ENCODE data around the gene TTBK2.

TTBK2 gene

DNA sequence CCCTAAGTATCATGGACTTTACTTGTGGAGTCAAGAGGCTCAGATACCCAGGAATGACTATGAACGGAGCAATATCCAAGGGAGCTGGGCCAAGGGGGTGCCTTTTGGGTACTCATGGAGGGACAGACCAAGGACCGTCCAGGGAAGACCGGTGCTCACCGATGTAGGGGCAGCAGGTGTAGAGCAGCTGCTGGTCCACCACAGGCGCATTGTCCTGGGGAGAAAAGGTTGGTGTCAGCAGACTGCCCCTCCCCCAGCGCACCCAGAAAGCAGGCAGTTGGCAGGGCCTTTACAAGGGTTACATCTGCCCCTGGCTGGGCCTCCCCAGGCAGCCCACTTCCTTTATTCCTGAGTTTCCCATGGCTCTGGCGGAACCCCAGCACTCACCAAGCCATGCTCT is 191.2 kb downstream of the TTBK2 start:
- no peaks in the 10 kb centered on the region for H3K27me3 ChIP-seq (ENCODE audit: insufficient read depth, poor library complexity, severe bottlenecking)
- H3K36me3 ChIP-seq (ENCODE audit: low read depth) = peaks cover 92% of the 10 kb centered on the region
- peak; percentile 68 for DNase-seq (ENCODE audit: low spot score)
- no peak overlapping the region for H3K27ac ChIP-seq (ENCODE audit: poor library complexity, severe bottlenecking)
- H3K4me3 ChIP-seq (ENCODE audit: severe bottlenecking) = no peak overlapping the region
- TF ChIP-seq, protein P1, sequence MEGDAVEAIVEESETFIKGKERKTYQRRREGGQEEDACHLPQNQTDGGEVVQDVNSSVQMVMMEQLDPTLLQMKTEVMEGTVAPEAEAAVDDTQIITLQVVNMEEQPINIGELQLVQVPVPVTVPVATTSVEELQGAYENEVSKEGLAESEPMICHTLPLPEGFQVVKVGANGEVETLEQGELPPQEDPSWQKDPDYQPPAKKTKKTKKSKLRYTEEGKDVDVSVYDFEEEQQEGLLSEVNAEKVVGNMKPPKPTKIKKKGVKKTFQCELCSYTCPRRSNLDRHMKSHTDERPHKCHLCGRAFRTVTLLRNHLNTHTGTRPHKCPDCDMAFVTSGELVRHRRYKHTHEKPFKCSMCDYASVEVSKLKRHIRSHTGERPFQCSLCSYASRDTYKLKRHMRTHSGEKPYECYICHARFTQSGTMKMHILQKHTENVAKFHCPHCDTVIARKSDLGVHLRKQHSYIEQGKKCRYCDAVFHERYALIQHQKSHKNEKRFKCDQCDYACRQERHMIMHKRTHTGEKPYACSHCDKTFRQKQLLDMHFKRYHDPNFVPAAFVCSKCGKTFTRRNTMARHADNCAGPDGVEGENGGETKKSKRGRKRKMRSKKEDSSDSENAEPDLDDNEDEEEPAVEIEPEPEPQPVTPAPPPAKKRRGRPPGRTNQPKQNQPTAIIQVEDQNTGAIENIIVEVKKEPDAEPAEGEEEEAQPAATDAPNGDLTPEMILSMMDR (IDR thresholded peaks at IDR 0.05; ENCODE audit: poor library complexity, severe bottlenecking) = no peak
- no peaks in the 10 kb centered on the region for H3K9me3 ChIP-seq (ENCODE audit: severe bottlenecking)
- no peak for ATAC-seq (ENCODE audit: low read depth)
- no peaks in the 10 kb centered on the region for H3K4me1 ChIP-seq (ENCODE audit: insufficient read depth, poor library complexity, severe bottlenecking)

- Histone ChIP-seq H3K36me3 (ENCODE audit: low read depth) (peaks cover 92% of the 10 kb centered on the region), H3K27me3 (ENCODE audit: insufficient read depth, poor library complexity, severe bottlenecking) (no peaks in the 10 kb centered on the region), H3K4me3 (ENCODE audit: severe bottlenecking) (no peak overlapping the region), H3K9me3 (ENCODE audit: severe bottlenecking) (no peaks in the 10 kb centered on the region), H3K27ac (ENCODE audit: poor library complexity, severe bottlenecking) (no peak overlapping the region), H3K4me1 (ENCODE audit: insufficient read depth, poor library complexity, severe bottlenecking) (no peaks in the 10 kb centered on the region)
- DNase-seq (ENCODE audit: low spot score) (peak; percentile 60), ATAC-seq (ENCODE audit: low read depth) (no peak)
- TF ChIP-seq, protein P1 (IDR thresholded peaks at IDR 0.05; ENCODE audit: poor library complexity, severe bottlenecking) = no peak
Observed at GRCh38 chr15:42728972-42729371, 191.6 kb downstream of the TTBK2 start.

- TF ChIP-seq, protein P1 (IDR thresholded peaks at IDR 0.05; ENCODE audit: poor library complexity, severe bottlenecking) = no peak
- no peaks in the 10 kb centered on the region for H3K27me3 ChIP-seq (ENCODE audit: insufficient read depth, poor library complexity, severe bottlenecking)
- H3K4me3 ChIP-seq (ENCODE audit: severe bottlenecking) = no peak overlapping the region
- peaks cover 92% of the 10 kb centered on the region for H3K36me3 ChIP-seq (ENCODE audit: low read depth)
- H3K9me3 ChIP-seq (ENCODE audit: severe bottlenecking) = no peaks in the 10 kb centered on the region
- no peak overlapping the region for H3K27ac ChIP-seq (ENCODE audit: poor library complexity, severe bottlenecking)
- DNase-seq (ENCODE audit: low spot score) (no peak), ATAC-seq (ENCODE audit: low read depth) (no peak)
- no peaks in the 10 kb centered on the region for H3K4me1 ChIP-seq (ENCODE audit: insufficient read depth, poor library complexity, severe bottlenecking)
Observed at GRCh38 chr15:42728560-42728959, 192.0 kb downstream of the TTBK2 start.

DNA sequence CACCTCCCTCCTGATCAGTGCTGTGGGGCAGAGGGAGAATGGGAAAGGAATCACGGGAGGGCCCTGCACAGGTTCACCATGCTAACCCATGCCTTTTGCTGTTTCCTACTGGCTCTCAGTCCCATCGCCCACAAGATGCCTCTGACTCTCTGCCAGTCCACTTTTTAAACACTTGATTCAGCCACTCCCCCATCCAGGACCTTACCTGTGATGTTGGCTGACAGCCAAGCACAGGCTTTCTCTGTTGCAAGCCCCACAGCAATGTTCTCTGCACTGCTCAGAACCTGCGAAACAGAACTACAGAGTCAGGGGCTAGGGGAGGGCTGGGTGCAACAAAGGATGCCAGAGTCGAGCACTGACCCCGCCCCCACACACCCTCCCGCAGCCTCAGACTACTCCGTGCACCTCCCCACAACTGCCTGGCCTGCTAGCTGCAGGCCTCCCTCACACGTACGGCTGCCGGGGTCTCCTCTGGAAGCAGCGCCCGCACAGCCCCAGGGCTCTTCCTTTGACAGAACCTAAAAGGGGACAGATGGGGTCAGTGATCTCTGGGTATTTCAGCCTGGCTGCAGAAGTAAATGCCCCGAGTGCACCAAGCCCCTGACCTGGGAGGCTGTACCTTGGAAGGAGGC is 192.7 kb downstream of the TTBK2 start:
- Histone ChIP-seq H3K27me3 (ENCODE audit: insufficient read depth, poor library complexity, severe bottlenecking) (no peaks in the 10 kb centered on the region), H3K4me3 (ENCODE audit: severe bottlenecking) (no peak overlapping the region), H3K9me3 (ENCODE audit: severe bottlenecking) (no peaks in the 10 kb centered on the region), H3K4me1 (ENCODE audit: insufficient read depth, poor library complexity, severe bottlenecking) (no peaks in the 10 kb centered on the region), H3K27ac (ENCODE audit: poor library complexity, severe bottlenecking) (no peak overlapping the region), H3K36me3 (ENCODE audit: low read depth) (peaks cover 92% of the 10 kb centered on the region)
- DNase-seq (ENCODE audit: low spot score) = no peak
- ATAC-seq (ENCODE audit: low read depth) = peak; percentile 22
- TF ChIP-seq, protein P1 (IDR thresholded peaks at IDR 0.05; ENCODE audit: poor library complexity, severe bottlenecking) = no peak

DNA sequence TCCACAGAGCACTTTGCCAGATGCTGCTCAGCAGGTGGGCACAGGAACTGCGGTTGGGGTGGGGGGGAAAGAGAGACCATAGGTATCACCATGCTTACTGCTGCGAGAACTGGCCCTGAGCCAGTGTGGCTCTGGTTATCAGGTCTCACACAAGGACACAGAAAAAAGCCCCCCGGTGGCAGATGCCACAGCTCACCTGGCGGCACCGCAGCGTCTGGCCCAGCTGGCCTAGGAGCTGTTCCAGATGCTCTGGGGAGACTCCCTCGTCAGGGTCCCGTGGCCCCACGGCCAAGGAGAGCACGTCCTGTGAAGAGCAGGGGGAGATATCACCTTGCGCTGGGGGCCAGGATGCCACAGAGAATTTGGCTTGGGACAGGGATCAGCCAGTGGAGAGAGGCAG is 194.5 kb downstream of the TTBK2 start:
- peaks cover 2% of the 10 kb centered on the region for H3K4me1 ChIP-seq (ENCODE audit: insufficient read depth, poor library complexity, severe bottlenecking)
- H3K4me3 ChIP-seq (ENCODE audit: severe bottlenecking) = no peak overlapping the region
- H3K9me3 ChIP-seq (ENCODE audit: severe bottlenecking) = no peaks in the 10 kb centered on the region
- ATAC-seq (ENCODE audit: low read depth) = no peak
- no peaks in the 10 kb centered on the region for H3K27me3 ChIP-seq (ENCODE audit: insufficient read depth, poor library complexity, severe bottlenecking)
- DNase-seq (ENCODE audit: low spot score) = no peak
- no peak overlapping the region for H3K27ac ChIP-seq (ENCODE audit: poor library complexity, severe bottlenecking)
- TF ChIP-seq, protein P1 (IDR thresholded peaks at IDR 0.05; ENCODE audit: poor library complexity, severe bottlenecking) = no peak
- H3K36me3 ChIP-seq (ENCODE audit: low read depth) = peaks cover 80% of the 10 kb centered on the region
